Measurements from ENCODE around the gene C1QL3.

C1QL3 gene

GRCh38 chr10:16521311-16522016 lies at the start of gene C1QL3:
Gene C1QL3, minus strand, starts transcription at chr10:16521879. Its CDS starts 814 bp downstream, at chr10:16521065.
- no peak for DNase-seq (ENCODE audit: insufficient read length, low spot score)
- FAIRE-seq: no peak

- FAIRE-seq (no peak), DNase-seq (ENCODE audit: insufficient read length, low spot score) (no peak)
Observed at GRCh38 chr10:16570731-16571130, 49.1 kb upstream of the C1QL3 start.

GRCh38 chr10:16566202-16566805 lies 44.6 kb upstream of the C1QL3 start:
- FAIRE-seq (no peak), DNase-seq (ENCODE audit: insufficient read length, low spot score) (no peak)

- DNase-seq (ENCODE audit: insufficient read length, low spot score) (no peak), FAIRE-seq (no peak)
Observed at GRCh38 chr10:16565604-16566003, 43.9 kb upstream of the C1QL3 start.

GRCh38 chr10:16562891-16563290 lies 41.2 kb upstream of the C1QL3 start:
- no peak for DNase-seq (ENCODE audit: insufficient read length, low spot score)
- FAIRE-seq: no peak

- FAIRE-seq: no peak
- DNase-seq (ENCODE audit: insufficient read length, low spot score): no peak
Observed at GRCh38 chr10:16559236-16559773, 37.6 kb upstream of the C1QL3 start.

GRCh38 chr10:16547973-16548372 lies 26.3 kb upstream of the C1QL3 start:
- DNase-seq (ENCODE audit: insufficient read length, low spot score): no peak
- no peak for FAIRE-seq

- FAIRE-seq (no peak), DNase-seq (ENCODE audit: insufficient read length, low spot score) (peak; percentile 24)
Observed at GRCh38 chr10:16545116-16545736, 23.5 kb upstream of the C1QL3 start.

- DNase-seq (ENCODE audit: insufficient read length, low spot score): no peak
- no peak for FAIRE-seq
Observed at GRCh38 chr10:16544591-16544990, 22.9 kb upstream of the C1QL3 start.

GRCh38 chr10:16544099-16544498 lies 22.4 kb upstream of the C1QL3 start:
- FAIRE-seq: no peak
- DNase-seq (ENCODE audit: insufficient read length, low spot score): no peak

GRCh38 chr10:16536155-16536554 lies 14.5 kb upstream of the C1QL3 start:
- FAIRE-seq: no peak
- DNase-seq (ENCODE audit: insufficient read length, low spot score): no peak

- no peak for DNase-seq (ENCODE audit: insufficient read length, low spot score)
- FAIRE-seq: no peak
Observed at GRCh38 chr10:16529853-16530252, 8.2 kb upstream of the C1QL3 start.

- DNase-seq (ENCODE audit: insufficient read length, low spot score) (no peak), FAIRE-seq (no peak)
Observed at GRCh38 chr10:16527452-16527851, 5.8 kb upstream of the C1QL3 start.

- DNase-seq (ENCODE audit: insufficient read length, low spot score) (no peak), FAIRE-seq (no peak)
Observed at GRCh38 chr10:16520900-16521299, 779 bp downstream of the C1QL3 start.

- DNase-seq (ENCODE audit: insufficient read length, low spot score) (no peak), FAIRE-seq (no peak)
Observed at GRCh38 chr10:16519908-16520861, 1.5 kb downstream of the C1QL3 start.

- no peak for FAIRE-seq
- DNase-seq (ENCODE audit: insufficient read length, low spot score): no peak
Observed at GRCh38 chr10:16519250-16519907, 2.3 kb downstream of the C1QL3 start.

GRCh38 chr10:16518822-16519221 lies 2.9 kb downstream of the C1QL3 start:
- no peak for FAIRE-seq
- no peak for DNase-seq (ENCODE audit: insufficient read length, low spot score)

GRCh38 chr10:16510843-16511242 lies 10.8 kb downstream of the C1QL3 start:
- no peak for FAIRE-seq
- no peak for DNase-seq (ENCODE audit: insufficient read length, low spot score)

GRCh38 chr10:16509996-16510395 lies 11.7 kb downstream of the C1QL3 start:
- FAIRE-seq: no peak
- no peak for DNase-seq (ENCODE audit: insufficient read length, low spot score)

GRCh38 chr10:16505161-16505560 lies 16.5 kb downstream of the C1QL3 start:
- FAIRE-seq (no peak), DNase-seq (ENCODE audit: insufficient read length, low spot score) (no peak)
